Ascending aorta (tissue), 2 donors: Measurements from ENCODE around the gene BRMS1. TPM values are rescaled to one million over a fixed set of nuclear protein-coding genes. Genes with fewer than 3 reads are reported as not detected.

Experiments
- DNase-seq, 2 donors: peaks; one replicate each; pipeline ENCODE4 v3.0.0-alpha.2; 2019; ENCODE audit warnings: low spot score in 2 of 2
- H3K27ac ChIP-seq, 2 donors: fragments of 200-600 bp; sonication (generic); one replicate each; pipeline ENCODE4 v1.5.1; 2016 to 2017; ENCODE audit warnings: mild to moderate bottlenecking in 1 of 2
- H3K27me3 ChIP-seq: fragments of 200-600 bp; sonication (generic); one replicate; pipeline ENCODE4 v1.5.1; 2017
- H3K36me3 ChIP-seq, 2 donors: fragments of 200-600 bp; sonication (generic); one replicate each; pipeline ENCODE4 v1.5.1; 2016
- H3K4me1 ChIP-seq, 2 donors: fragments of 200-600 bp; sonication (generic); one replicate each; pipeline ENCODE4 v1.5.1; 2016 to 2017; ENCODE audit warnings: mild to moderate bottlenecking in 1 of 2
- H3K4me3 ChIP-seq, 2 donors: fragments of 200-600 bp; sonication (generic); one replicate each; pipeline ENCODE4 v1.5.1; 2016 to 2017; ENCODE audit warnings: mild to moderate bottlenecking in 1 of 2
- H3K9me3 ChIP-seq, 2 donors: fragments of 200-600 bp; sonication (generic); one replicate each; pipeline ENCODE4 v1.5.1; 2016
- intact Hi-C: fragments of 100-400 bp; cut with DNase I; formaldehyde crosslinking; loops from one replicate; pipeline ENCODE4 v1.15.1; 2023
- total RNA-seq: library from RNA; depleted of rRNA; stranded (reverse); fragments of >200 nt; gene quantifications from one replicate; pipeline ENCODE4 v1.1.0, GENCODE V29; 2016
- TF ChIP-seq, protein P1 (sequence below), 3 experiments: fragments of 200-600 bp in 2 of 3; fragments of 450-650 bp in 1 of 3; sonication (generic) in 2 of 3; IDR thresholded peaks; one replicate each; pipeline ENCODE4 v1.5.1; 2016 to 2019; ENCODE audit warnings: antibody characterized with exemption in 3 of 3, mild to moderate bottlenecking in 1 of 3, moderate library complexity in 1 of 3

BRMS1 gene
- total RNA-seq, 1 donor from 2014 or later = 24.8 TPM

- TF ChIP-seq, protein P1, sequence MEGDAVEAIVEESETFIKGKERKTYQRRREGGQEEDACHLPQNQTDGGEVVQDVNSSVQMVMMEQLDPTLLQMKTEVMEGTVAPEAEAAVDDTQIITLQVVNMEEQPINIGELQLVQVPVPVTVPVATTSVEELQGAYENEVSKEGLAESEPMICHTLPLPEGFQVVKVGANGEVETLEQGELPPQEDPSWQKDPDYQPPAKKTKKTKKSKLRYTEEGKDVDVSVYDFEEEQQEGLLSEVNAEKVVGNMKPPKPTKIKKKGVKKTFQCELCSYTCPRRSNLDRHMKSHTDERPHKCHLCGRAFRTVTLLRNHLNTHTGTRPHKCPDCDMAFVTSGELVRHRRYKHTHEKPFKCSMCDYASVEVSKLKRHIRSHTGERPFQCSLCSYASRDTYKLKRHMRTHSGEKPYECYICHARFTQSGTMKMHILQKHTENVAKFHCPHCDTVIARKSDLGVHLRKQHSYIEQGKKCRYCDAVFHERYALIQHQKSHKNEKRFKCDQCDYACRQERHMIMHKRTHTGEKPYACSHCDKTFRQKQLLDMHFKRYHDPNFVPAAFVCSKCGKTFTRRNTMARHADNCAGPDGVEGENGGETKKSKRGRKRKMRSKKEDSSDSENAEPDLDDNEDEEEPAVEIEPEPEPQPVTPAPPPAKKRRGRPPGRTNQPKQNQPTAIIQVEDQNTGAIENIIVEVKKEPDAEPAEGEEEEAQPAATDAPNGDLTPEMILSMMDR (IDR thresholded peaks at IDR 0.05) = no peak
Observed at GRCh38 chr11:66341502-66342126, 3.3 kb downstream of the BRMS1 start.

GRCh38 chr11:66340596-66341501, 4.1 kb downstream of the BRMS1 start:
- intact Hi-C loops = no loop called here
- TF ChIP-seq, protein P1 (IDR thresholded peaks at IDR 0.05) = no peak
- Histone ChIP-seq H3K4me1 (peaks cover 11 to 27% of the 10 kb centered on the region in 2 donors), H3K4me3 (no peak overlapping the region), H3K27ac (no peak overlapping the region), H3K27me3 (no peaks in the 10 kb centered on the region), H3K9me3 (no peaks in the 10 kb centered on the region), H3K36me3 (peaks cover 37 to 41% of the 10 kb centered on the region in 2 donors)
- DNase-seq = no peak

More at GRCh38 chr11:66341502-66342126, 3.3 kb downstream of the BRMS1 start:
- H3K36me3 ChIP-seq = peaks cover 37 to 41% of the 10 kb centered on the region in 2 donors
- intact Hi-C loops = no loop called here
- no peaks in the 10 kb centered on the region for H3K27me3 ChIP-seq
- peaks cover 15 to 27% of the 10 kb centered on the region in 2 donors for H3K4me1 ChIP-seq
- no peak overlapping the region for H3K27ac ChIP-seq
- H3K9me3 ChIP-seq = no peaks in the 10 kb centered on the region
- no peak for DNase-seq
- H3K4me3 ChIP-seq = no peak overlapping the region

- intact Hi-C loops = no loop called here
- H3K4me3 ChIP-seq = no peak overlapping the region
- H3K36me3 ChIP-seq = peaks cover 37 to 41% of the 10 kb centered on the region in 2 donors
- no peaks in the 10 kb centered on the region for H3K27me3 ChIP-seq
- TF ChIP-seq, protein P1 (IDR thresholded peaks at IDR 0.05) = no peak
- DNase-seq = no peak
- no peak overlapping the region for H3K27ac ChIP-seq
- H3K9me3 ChIP-seq = no peaks in the 10 kb centered on the region
- H3K4me1 ChIP-seq = peaks cover 17 to 31% of the 10 kb centered on the region in 2 donors
Observed at GRCh38 chr11:66339686-66340483, 5.0 kb downstream of the BRMS1 start.

GRCh38 chr11:66339162-66339675, 5.7 kb downstream of the BRMS1 start:
- Histone ChIP-seq H3K4me1 (peaks cover 14 to 31% of the 10 kb centered on the region in 2 donors), H3K27ac (no peak overlapping the region), H3K4me3 (no peak overlapping the region), H3K9me3 (no peaks in the 10 kb centered on the region), H3K27me3 (no peaks in the 10 kb centered on the region), H3K36me3 (peaks cover 37 to 41% of the 10 kb centered on the region in 2 donors)
- TF ChIP-seq, protein P1 (IDR thresholded peaks at IDR 0.05) = no peak
- DNase-seq = no peak
- intact Hi-C loops = no loop called here
